Endothelial cell of umbilical vein (primary cell): ENCODE results near the gene CCDC85C. TPM values are rescaled to one million over a fixed set of nuclear protein-coding genes. Genes with fewer than 3 reads are reported as not detected.

Source experiments
- BruUV-seq: library from RNA; stranded (reverse); fragments of 400-500 nt; replicated peaks from 2 replicates; lab custom pipeline; 2021; lab: Mats Ljungman, UMichigan
- CTCF ChIA-PET: fragments of 300-600, 350-600 bp; sonication (Branson Sonifier 250); formaldehyde crosslinking; loops from one replicate; lab custom pipeline; 2021; ENCODE audit warnings: antibody characterized with exemption, inconsistent platforms; lab: Charles Lee
- POLR2A ChIA-PET: fragments of 300-600, 350-600 bp; sonication (Branson Sonifier 250); formaldehyde crosslinking; loops from one replicate; lab custom pipeline; 2021; ENCODE audit warnings: antibody characterized with exemption, inconsistent platforms; lab: Charles Lee
- DNase-seq: peaks from one replicate; pipeline ENCODE4 v3.0.0-alpha.2; 2011; ENCODE audit warnings: low read depth, low spot score
- FAIRE-seq: peaks from 2 replicates; lab custom pipeline; 2011; peaks lifted over from hg19 to GRCh38; lab: Jason Lieb, UNC
- H2AFZ ChIP-seq: 2 replicates; pipeline ENCODE4 v1.6.0; 2012; ENCODE audit warnings: low read depth, low read length, control low read depth, inconsistent platforms
- H3K27ac ChIP-seq: 2 replicates; pipeline ENCODE4 v1.5.1; 2011; ENCODE audit warnings: low read depth, mild to moderate bottlenecking, control low read depth, low read length, moderate library complexity; ENCODE audit not compliant: insufficient read depth
- H3K27me3 ChIP-seq, 2 experiments: 2 replicates each; pipeline versions ENCODE4 v1.6.0 to v1.6.1; 2011; ENCODE audit warnings: low read length in 2 of 2, mixed read lengths in 1 of 2; ENCODE audit not compliant: control insufficient read depth in 2 of 2, insufficient read depth in 2 of 2
- H3K36me3 ChIP-seq, 2 experiments: 2 replicates in 1 of 2; 3 replicates in 1 of 2; pipeline ENCODE4 v1.5.1; 2011; ENCODE audit warnings: low read length in 2 of 2, mild to moderate bottlenecking in 1 of 2, moderate library complexity in 1 of 2; ENCODE audit not compliant: control insufficient read depth in 2 of 2, insufficient read depth in 2 of 2; ENCODE audit errors: extremely low read depth in 1 of 2
- H3K4me1 ChIP-seq: 3 replicates; pipeline ENCODE4 v1.5.1; 2011; ENCODE audit warnings: mild to moderate bottlenecking, low read length; ENCODE audit not compliant: control insufficient read depth, insufficient read depth; ENCODE audit errors: extremely low read depth
- H3K4me2 ChIP-seq: 2 replicates; pipeline ENCODE4 v1.6.1; 2011; ENCODE audit warnings: low read length, control low read depth, mixed read lengths; ENCODE audit not compliant: insufficient read depth
- H3K4me3 ChIP-seq, 3 experiments: fragments of 200-600 bp in 1 of 3; sonication (generic), shearing (Covaris generic) in 1 of 3; replicated peaks in 1 of 3; 2 replicates each; pipeline ENCODE4 v1.5.1; 2011 to 2016; ENCODE audit warnings: control low read depth in 3 of 3, low read length in 3 of 3, mild to moderate bottlenecking in 2 of 3, inconsistent platforms in 1 of 3, low read depth in 1 of 3, moderate library complexity in 1 of 3; ENCODE audit not compliant: insufficient read depth in 1 of 3
- H3K79me2 ChIP-seq: 2 replicates; pipeline ENCODE4 v1.6.0; 2012; ENCODE audit warnings: low read length, inconsistent platforms; ENCODE audit not compliant: control insufficient read depth, insufficient read depth
- H3K9ac ChIP-seq: replicated peaks from 2 replicates; pipeline ENCODE3; 2011; ENCODE audit warnings: low read length, control low read depth; ENCODE audit not compliant: insufficient read depth; ENCODE audit errors: extremely low read depth
- H3K9me1 ChIP-seq: replicated peaks from 3 replicates; pipeline ENCODE4 v1.6.0; 2011; ENCODE audit warnings: mild to moderate bottlenecking, low read length; ENCODE audit not compliant: control insufficient read depth, insufficient read depth; ENCODE audit errors: extremely low read depth
- H3K9me3 ChIP-seq: replicated peaks from 2 replicates; pipeline ENCODE4 v1.5.1; 2012; ENCODE audit warnings: low read length, inconsistent platforms; ENCODE audit not compliant: control insufficient read depth, insufficient read depth
- H4K20me1 ChIP-seq: replicated peaks from 2 replicates; pipeline ENCODE3; 2011; ENCODE audit warnings: mild to moderate bottlenecking, low read length; ENCODE audit not compliant: control insufficient read depth, insufficient read depth; ENCODE audit errors: extremely low read depth
- FOS ChIP-seq: IDR thresholded peaks from 2 replicates; pipeline ENCODE4 v1.6.1; 2011; ENCODE audit warnings: mild to moderate bottlenecking, low read length, moderate library complexity, borderline replicate concordance; ENCODE audit not compliant: insufficient read depth
- JUN ChIP-seq: IDR thresholded peaks from 2 replicates; pipeline ENCODE4 v1.6.1; 2011; ENCODE audit warnings: borderline replicate concordance, low read depth; ENCODE audit not compliant: insufficient read length, insufficient read depth
- MYC ChIP-seq: IDR thresholded peaks from one replicate; pipeline ENCODE4 v1.6.1; 2011; ENCODE audit warnings: mild to moderate bottlenecking, low read depth, low read length
- POLR2A ChIP-seq: IDR thresholded peaks from 2 replicates; pipeline ENCODE4 v1.6.1; 2012; ENCODE audit warnings: low read depth, mild to moderate bottlenecking, control low read depth, low read length
- POLR2AphosphoS5 ChIP-seq: IDR thresholded peaks from 2 replicates; pipeline ENCODE4 v1.6.1; 2012; ENCODE audit warnings: low read depth, mild to moderate bottlenecking, control low read depth, low read length, moderate library complexity; ENCODE audit not compliant: insufficient read depth
- dilution Hi-C: fragments of 300-500 bp; cut with MboI; formaldehyde crosslinking; loops from one replicate; pipeline ENCODE4 v1.15.0; 2019; ENCODE audit warnings: low sequenced_read_pairs; ENCODE audit not compliant: extremely low pct_ligation_motif_present
- intact Hi-C: fragments of 100-400 bp; cut with micrococcal nuclease; formaldehyde crosslinking; loops from one replicate; pipeline ENCODE4 v1.10.0; 2022
- polyA plus RNA-seq, 4 experiments: library from polyadenylated mRNA; depleted of rRNA in 3 of 4; stranded (reverse) in 3 of 4; unstranded in 1 of 4; fragments of >200 nt; gene quantifications; 2 replicates each; pipeline versions ENCODE4 v1.2.1 to v1.2.3, GENCODE V29; 2011 to 2012; ENCODE audit warnings: missing spikeins in 1 of 4
- total RNA-seq: library from RNA; stranded (reverse); gene quantifications from 2 replicates; pipeline ENCODE4 v1.2.3, GENCODE V29; 2021

CCDC85C gene
- total and polyA plus RNA-seq, 2 donors (not counting 3 experiments of a cell fraction or from before 2014, with no cell fraction given), result 7.5 to 17.8 TPM

DNA sequence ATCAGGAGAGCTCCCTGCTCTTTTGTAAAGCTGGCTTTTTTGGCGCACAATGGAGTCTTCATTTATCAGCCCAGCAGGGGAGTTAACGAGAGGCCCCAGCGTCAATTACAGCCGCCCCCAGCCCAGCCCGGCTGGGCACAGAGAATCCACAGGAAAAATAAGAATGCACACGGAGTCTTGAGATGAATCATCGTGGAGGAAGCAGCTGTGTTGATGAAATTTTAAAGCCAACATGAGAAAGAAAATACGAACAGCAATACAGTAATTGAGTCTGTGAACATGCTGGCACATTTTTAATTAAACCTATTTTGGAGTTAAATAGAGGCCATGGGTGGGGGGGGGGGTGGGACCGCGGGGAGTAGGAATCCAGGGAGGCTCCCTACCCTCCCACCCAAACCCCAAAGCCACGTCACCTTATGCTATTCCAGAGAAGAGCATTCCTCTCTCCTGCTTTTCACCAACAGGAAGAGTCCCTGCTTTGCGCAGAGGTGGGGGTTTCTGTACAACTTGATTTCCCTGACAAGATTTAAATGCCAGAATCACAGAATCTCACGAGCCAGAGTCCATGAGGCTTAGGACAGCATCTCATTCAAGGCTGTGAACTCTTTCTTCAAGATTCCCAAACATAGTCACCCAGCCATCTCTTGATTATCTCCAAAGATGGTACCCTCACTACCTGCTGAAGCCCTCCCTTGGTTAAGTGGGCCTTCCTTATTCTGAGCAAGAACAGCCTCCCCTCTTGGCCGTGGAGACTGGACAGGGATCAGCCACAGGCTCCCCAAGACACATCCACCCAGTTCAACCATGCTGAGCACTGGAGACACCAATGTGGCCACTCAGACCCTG, 72.5 kb downstream of the CCDC85C start:
- Histone ChIP-seq H3K27ac (peak overlapping the region; percentile 84), H3K27me3 (no peaks in the 10 kb centered on the region), H3K36me3 (no peaks in the 10 kb centered on the region), H4K20me1 (no peaks in the 10 kb centered on the region), H3K4me2 (peak overlapping the region; percentile 52), H3K4me1 (peaks cover 27% of the 10 kb centered on the region), H3K9me3 (no peaks in the 10 kb centered on the region), H3K4me3 (peak overlapping the region in 1 of 3 experiments; percentile 20), H3K79me2 (no peaks in the 10 kb centered on the region), H2AFZ (no peak overlapping the region), H3K9me1 (no peaks in the 10 kb centered on the region), H3K9ac (peak overlapping the region; percentile 74)
- POLR2A ChIA-PET, result no interaction called here
- intact Hi-C loops (loop anchor here (1.0 to 10.0 kb wide), 5 partner anchors 31 to 223 kb away; partner anchors contain the start of gene CCDC85C), dilution Hi-C loops (no loop called here)
- CTCF ChIA-PET, result interaction anchor here (0.5 to 1.9 kb wide), 9 partner anchors 14 to 239 kb away, joined by 3 to 5 read pairs (median 4); partner anchors contain the start of genes CCDC85C, CCNK and SETD3
- TF ChIP-seq JUN, result peak; percentile 87
- no peak for TF ChIP-seq MYC
- TF ChIP-seq POLR2A, result peak; percentile 23
- TF ChIP-seq FOS, result peak; percentile 84
- TF ChIP-seq POLR2AphosphoS5, result peak; percentile 53
- no TSS peak for BruUV-seq
- FAIRE-seq (peak; percentile 97), DNase-seq (peak; percentile 95)
